LNCaP clone FGC (cell line): ENCODE results near the gene CEP350.

ENCODE experiments used
- DNase-seq: peaks from one replicate; pipeline ENCODE4 v3.0.0-alpha.2; 2011; ENCODE audit warnings: low read depth
- H3K4me3 ChIP-seq: 2 replicates; pipeline ENCODE4 v1.5.1; 2011; ENCODE audit warnings: mild to moderate bottlenecking, low read depth, low read length, control low read depth
- TF ChIP-seq, protein P1 (sequence below): IDR thresholded peaks from 2 replicates; pipeline ENCODE4 v1.5.1; 2012; ENCODE audit warnings: mild to moderate bottlenecking; ENCODE audit not compliant: control insufficient read depth, insufficient read depth; ENCODE audit errors: extremely low read depth

CEP350 gene

DNA sequence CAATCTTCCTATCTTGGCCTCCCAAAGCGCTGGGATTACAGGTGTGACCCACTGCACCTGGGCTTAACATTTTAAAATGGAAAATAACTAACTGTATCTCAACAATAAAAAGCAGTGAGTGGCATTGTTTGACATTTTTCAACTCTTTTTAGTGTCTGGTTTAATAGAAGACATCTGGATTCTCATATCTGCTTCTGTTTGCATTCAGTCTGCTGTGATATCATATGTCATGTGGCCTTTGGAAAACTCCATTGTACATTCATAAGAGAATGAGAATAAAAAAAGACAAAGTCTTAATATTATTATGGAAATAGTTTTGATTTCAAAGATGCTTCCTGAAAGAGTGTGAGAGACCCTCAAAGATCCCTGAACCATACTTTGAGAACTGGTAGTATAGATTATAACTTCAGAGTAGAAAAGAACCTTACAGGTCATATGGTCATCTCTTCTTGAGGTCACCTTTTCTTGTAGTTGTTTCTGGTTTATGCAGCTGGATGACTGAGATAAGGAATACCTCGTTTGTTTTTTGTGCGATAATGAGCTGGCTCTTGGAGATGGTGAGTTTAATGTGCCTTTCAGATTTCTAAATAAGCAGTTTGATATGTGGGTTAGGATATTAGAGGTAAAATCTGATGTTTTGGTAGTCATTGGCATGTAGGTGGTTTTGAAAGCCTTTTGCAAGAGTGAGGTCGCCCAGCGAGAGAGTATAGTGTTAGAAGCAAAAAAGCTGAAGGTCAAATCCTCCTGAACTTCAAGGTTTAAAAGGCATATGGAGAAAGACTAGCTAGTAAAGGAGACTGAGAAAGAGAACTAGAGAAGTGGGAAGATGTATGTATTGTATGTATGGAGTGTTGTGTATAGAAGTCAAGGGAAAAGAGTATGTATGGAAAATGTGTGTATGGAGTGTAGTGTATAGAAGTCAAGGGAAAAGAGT lies 17.2 kb downstream of the CEP350 start:
- TF ChIP-seq, protein P1, sequence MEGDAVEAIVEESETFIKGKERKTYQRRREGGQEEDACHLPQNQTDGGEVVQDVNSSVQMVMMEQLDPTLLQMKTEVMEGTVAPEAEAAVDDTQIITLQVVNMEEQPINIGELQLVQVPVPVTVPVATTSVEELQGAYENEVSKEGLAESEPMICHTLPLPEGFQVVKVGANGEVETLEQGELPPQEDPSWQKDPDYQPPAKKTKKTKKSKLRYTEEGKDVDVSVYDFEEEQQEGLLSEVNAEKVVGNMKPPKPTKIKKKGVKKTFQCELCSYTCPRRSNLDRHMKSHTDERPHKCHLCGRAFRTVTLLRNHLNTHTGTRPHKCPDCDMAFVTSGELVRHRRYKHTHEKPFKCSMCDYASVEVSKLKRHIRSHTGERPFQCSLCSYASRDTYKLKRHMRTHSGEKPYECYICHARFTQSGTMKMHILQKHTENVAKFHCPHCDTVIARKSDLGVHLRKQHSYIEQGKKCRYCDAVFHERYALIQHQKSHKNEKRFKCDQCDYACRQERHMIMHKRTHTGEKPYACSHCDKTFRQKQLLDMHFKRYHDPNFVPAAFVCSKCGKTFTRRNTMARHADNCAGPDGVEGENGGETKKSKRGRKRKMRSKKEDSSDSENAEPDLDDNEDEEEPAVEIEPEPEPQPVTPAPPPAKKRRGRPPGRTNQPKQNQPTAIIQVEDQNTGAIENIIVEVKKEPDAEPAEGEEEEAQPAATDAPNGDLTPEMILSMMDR: no peak
- DNase-seq: no peak
- H3K4me3 ChIP-seq: no peak overlapping the region

DNA sequence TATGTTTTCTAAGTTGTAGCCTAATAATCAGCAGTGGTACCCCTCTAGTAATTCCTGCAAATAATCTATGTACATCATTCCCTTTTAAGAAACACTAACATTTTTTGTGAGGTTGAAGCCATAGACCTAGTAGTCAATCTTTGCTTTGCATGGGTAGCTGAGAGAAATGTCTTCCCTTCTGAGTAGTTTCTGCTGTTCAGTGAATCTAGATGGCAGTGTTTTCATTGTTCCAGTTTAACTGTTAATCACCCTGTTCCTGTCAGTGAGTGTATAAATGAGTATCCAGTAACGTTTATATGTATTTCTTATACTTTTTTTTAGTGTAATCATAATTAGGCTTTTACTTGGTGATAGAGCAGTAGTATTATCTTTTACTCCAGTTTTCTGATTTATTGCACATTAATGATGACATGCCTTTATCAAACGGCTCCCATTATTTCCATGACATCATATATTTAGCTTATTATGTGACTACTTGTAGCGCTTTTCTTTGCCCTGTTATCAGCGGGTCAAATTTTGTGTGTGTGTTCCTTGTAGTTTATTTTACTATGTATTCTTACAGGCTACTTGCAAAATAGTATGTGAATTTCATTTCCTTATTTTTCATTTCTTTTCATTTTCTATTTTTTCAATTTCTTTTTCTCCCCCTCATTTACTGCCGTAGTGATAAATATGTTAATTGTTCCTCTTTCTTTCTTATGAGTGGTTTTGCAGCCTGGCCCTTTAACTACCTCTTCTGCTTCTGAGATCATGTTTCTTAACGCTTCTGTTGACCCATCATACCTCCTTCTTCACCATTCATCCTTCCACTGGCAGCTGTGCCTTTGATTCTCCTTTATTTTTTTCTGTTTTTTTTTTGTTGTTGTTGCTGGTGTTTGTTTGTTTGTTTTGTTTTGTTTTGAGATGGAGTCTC lies 18.8 kb downstream of the CEP350 start:
- H3K4me3 ChIP-seq: no peak overlapping the region
- no peak for DNase-seq
- TF ChIP-seq, protein P1: peak; percentile 12; the same call in 1 of the 2 replicates

DNA sequence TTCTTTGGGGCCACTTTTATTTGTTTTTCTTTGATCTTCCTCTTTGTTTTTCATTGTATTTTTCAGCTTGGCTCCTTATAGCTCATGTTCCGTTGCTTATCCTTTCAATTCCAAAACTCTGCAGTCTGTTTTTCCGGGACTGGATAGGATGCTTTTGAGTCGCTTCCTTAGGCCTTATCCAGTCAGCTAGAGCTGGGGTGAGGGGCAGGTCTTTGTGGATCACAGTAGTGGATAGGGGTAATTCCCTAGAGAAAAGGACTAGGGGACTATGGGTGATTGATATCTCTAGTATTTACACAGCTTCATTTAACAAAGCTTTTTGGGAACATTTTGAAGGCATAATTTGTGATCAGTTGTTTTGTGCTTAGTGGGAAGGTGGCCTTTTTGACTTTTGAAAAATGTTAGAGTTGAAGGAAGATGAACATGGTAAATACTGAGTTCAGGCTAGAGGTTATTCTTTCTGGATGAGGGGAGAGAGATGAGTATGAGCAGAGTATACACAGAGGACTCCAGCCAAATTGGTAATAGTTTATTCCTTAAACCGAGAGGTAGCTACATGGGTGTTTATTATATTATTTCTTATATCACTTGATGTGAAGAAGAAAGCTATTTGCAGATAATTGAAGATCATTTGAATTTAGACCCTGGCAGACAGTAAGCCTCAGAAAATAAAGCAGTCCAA lies 22.5 kb downstream of the CEP350 start:
- no peak for DNase-seq
- no peak overlapping the region for H3K4me3 ChIP-seq
- TF ChIP-seq, protein P1: no peak

- no peak for DNase-seq
- no peak overlapping the region for H3K4me3 ChIP-seq
- TF ChIP-seq, protein P1: no peak
Observed at GRCh38 chr1:179978199-179979079, 23.8 kb downstream of the CEP350 start.

DNA sequence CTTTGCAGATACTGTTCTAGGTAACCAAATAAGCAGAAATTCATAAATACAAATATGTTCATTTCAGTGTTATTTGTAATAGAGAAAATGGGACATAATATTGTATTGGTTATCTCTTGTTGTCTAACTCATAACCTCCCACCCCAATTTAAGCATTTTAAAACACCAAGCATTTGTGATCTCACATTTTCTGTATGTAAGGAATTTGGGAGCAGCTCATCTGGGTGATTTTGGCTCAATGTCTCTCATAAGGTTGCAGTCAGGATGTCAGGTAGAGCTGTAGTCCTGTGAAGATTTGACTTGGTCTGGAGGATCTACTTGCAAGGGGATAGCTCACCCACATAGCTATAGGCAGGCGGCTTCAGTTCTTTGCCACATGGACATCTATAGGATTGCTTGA lies 29.5 kb downstream of the CEP350 start:
- H3K4me3 ChIP-seq: no peak overlapping the region
- TF ChIP-seq, protein P1: no peak

DNA sequence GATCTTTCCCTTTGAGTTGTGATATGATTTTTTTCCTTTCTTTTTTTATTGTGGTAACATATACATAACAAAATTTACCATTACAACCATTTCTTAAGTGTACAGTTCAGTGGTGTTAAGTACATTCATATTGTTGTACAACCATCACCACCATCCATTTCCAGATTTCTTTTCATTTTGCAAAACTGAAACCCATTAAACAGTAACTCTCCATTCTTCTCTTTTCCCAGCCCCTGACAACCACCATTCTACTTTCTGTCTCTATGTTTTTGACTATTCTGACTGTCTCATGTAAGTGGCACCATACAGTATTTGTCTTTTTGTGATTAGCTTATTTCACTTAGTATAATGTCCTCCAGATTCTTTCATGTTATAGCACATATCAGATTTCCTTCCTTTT lies 30.3 kb downstream of the CEP350 start:
- no peak for DNase-seq
- no peak overlapping the region for H3K4me3 ChIP-seq
- TF ChIP-seq, protein P1: no peak

More for the DNA sequence above, 29.5 kb downstream of the CEP350 start:
- DNase-seq: no peak
